Peyer's patch (tissue), 4 donors: Measurements from ENCODE around the gene SMYD3.

Experiments
- POLR2A ChIP-seq, 2 donors: fragments of 450-650 bp; IDR thresholded peaks; one replicate each; pipeline ENCODE4 v1.5.1; 2017; ENCODE audit warnings: antibody characterized with exemption in 2 of 2, mild to moderate bottlenecking in 2 of 2, moderate library complexity in 2 of 2
- TF ChIP-seq, protein P1 (sequence below), 6 experiments: fragments of 450-650 bp in 4 of 6; fragments of 200-600 bp in 2 of 6; sonication (generic) in 1 of 6; IDR thresholded peaks; one replicate each; pipeline ENCODE4 v1.5.1; 2017 to 2019; ENCODE audit warnings: antibody characterized with exemption in 6 of 6, mild to moderate bottlenecking in 3 of 6, moderate library complexity in 1 of 6

DNA sequence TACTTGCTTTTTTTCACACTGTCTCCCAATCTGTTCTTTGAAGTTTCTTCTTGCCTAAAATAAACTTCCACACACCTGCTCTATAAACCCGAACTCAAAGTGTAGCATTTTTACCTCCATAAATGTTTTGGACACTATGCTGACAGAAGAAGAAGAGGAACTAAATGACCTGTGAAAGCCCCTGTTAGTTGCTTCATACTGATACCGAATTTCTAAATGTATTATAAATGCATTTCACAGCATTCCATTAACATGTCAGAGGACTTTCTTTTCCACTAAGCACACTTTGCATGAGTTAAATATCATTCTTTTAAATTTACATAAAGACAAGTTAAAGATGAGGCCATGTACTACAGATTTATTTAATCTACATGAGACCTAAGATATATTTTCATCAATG is 281.0 kb downstream of the SMYD3 start:
- TF ChIP-seq POLR2A (IDR thresholded peaks at IDR 0.05): no peak
- TF ChIP-seq, protein P1, sequence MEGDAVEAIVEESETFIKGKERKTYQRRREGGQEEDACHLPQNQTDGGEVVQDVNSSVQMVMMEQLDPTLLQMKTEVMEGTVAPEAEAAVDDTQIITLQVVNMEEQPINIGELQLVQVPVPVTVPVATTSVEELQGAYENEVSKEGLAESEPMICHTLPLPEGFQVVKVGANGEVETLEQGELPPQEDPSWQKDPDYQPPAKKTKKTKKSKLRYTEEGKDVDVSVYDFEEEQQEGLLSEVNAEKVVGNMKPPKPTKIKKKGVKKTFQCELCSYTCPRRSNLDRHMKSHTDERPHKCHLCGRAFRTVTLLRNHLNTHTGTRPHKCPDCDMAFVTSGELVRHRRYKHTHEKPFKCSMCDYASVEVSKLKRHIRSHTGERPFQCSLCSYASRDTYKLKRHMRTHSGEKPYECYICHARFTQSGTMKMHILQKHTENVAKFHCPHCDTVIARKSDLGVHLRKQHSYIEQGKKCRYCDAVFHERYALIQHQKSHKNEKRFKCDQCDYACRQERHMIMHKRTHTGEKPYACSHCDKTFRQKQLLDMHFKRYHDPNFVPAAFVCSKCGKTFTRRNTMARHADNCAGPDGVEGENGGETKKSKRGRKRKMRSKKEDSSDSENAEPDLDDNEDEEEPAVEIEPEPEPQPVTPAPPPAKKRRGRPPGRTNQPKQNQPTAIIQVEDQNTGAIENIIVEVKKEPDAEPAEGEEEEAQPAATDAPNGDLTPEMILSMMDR (IDR thresholded peaks at IDR 0.05): no peak
